GM12892 (cell line): Measurements from ENCODE around the gene DLK1.

Source experiments
- DNase-seq: peaks from one replicate; pipeline ENCODE4 v3.0.0; 2011; ENCODE audit not compliant: insufficient read length
- FAIRE-seq: peaks from 2 replicates; lab custom pipeline; 2011; peaks lifted over from hg19 to GRCh38; lab: Jason Lieb, UNC
- POLR2A ChIP-seq: IDR thresholded peaks from 2 replicates; pipeline ENCODE4 v1.6.1; 2011; ENCODE audit warnings: low read depth, low read length, control low read depth
- POLR2AphosphoS5 ChIP-seq: IDR thresholded peaks from 2 replicates; pipeline ENCODE4 v1.6.1; 2011; ENCODE audit warnings: low read depth, low read length, control low read depth
- TAF1 ChIP-seq: IDR thresholded peaks from 2 replicates; pipeline ENCODE4 v1.6.1; 2011; ENCODE audit warnings: low read depth, mild to moderate bottlenecking, control low read depth, low read length, borderline replicate concordance

Gene DLK1

GRCh38 chr14:100761481-100761880 lies 34.8 kb downstream of the DLK1 start:
- no peak for TF ChIP-seq TAF1
- TF ChIP-seq POLR2AphosphoS5: no peak
- no peak for TF ChIP-seq POLR2A
- FAIRE-seq: no peak
- no peak for DNase-seq

DNA sequence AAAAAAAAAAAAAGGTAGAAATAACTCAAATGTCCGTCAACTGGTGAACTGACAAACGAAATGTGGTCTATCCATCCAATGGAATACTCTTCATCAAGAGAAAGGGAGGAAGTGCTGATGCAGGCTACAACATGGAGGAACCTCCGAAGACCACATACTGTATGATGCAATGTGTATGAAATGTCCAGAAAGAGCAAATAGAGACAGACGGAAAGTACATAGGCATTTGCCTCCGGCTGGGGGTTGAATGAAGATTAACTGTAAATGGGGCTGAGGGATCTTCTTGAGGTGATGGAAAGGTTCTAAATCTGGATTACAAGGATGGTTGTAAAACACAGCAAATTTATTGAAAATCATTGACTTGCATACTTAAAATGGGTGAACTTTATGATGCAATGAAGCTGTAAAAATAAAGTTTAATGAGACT lies 35.4 kb downstream of the DLK1 start:
- TF ChIP-seq POLR2AphosphoS5 (no peak), TAF1 (no peak), POLR2A (no peak)
- FAIRE-seq (no peak), DNase-seq (no peak)

GRCh38 chr14:100762901-100763300 lies 36.2 kb downstream of the DLK1 start:
- no peak for DNase-seq
- TF ChIP-seq TAF1 (no peak), POLR2A (no peak), POLR2AphosphoS5 (no peak)
- no peak for FAIRE-seq

DNA sequence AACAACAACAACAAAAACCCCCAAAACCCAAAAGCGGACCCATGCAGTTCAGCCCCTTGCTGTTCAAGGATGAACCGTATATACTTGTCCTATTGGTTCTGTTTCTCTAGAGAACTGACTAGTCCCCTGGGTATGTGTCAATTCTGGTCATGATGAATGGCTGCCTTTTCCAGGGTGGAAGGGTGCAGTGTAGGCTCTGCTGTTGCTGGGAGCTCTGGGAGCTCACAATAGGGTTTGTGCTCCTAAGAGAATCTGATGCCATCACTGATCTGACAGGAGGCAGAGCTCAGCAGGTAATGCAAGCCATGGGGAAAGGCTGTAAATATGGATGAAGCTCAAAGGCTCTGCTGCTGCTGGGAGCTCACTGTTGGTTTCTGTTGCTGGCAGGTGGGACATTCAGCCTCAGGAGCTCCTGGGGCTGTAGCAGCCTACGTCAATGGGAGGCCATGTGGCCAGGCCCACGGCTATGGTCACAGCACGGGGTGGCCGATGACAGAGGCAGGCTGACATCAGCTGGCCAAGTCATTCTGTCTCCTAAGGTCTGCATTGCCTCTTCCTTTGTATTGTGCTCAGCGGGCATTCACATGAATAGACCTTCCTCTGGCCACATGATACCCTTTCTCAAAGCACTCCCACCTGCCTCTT lies 37.9 kb downstream of the DLK1 start:
- TF ChIP-seq POLR2A (no peak), TAF1 (no peak), POLR2AphosphoS5 (no peak)
- FAIRE-seq: no peak
- DNase-seq: no peak

DNA sequence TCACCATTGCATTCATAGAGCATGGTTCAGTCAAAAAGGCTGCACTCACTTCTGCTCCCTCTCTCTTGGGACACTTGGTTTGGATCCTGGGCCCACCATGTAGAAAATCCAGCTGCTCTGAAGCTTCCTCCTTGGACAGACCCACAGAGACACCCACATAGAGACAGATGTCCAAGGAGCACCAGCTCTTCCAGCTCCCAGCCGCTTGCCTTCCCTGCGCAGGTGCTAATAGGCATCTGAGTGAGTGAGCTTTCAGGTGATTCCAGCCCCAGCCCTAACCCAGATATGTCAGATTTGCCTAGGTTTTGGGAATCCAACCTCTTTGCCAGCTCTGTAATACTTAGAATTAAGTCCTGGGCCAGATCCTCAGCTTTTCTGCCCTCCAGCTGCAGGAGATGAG lies 38.6 kb downstream of the DLK1 start:
- FAIRE-seq (no peak), DNase-seq (no peak)
- TF ChIP-seq TAF1 (no peak), POLR2A (no peak), POLR2AphosphoS5 (no peak)

GRCh38 chr14:100765991-100766390 lies 39.3 kb downstream of the DLK1 start:
- no peak for DNase-seq
- FAIRE-seq: no peak
- no peak for TF ChIP-seq POLR2AphosphoS5
- no peak for TF ChIP-seq TAF1
- TF ChIP-seq POLR2A: no peak

DNA sequence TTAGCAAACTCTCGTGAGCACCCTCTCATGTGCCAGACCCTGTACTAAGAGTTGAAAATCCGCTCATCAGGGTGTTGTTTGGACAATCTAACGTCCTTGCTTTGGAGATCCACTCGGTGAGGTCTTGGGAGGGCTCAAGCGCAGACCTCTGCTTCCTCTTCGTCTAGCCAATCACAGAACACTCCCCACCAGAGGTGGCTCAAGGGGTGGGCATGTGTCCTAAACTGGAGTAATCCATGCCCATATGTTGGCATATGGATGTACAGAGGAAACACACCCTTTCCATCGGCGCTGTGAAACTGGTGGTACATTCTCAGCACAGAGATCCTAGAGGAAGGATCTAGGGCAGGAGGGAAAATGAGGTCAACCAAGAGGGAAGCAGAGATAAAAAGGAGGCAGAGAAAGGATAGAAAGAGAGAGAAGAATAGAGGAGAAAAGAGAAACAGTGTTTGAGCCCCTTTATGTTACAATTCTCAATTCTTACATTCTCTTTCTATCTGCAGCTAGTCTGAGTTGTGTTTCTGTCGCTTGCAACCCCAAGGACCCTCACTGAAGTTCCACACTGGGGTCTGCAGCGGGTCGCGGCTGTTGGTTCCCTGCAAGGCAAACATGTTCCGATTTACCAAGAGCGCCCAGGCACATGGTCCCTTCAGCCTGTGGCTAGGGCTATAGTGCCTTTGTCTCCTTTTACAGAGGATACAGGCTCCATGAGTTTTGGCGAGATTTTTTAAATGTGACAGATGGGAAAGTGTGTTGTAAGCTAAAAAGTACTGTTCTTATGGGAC lies 40.5 kb downstream of the DLK1 start:
- DNase-seq: no peak
- no peak for TF ChIP-seq POLR2AphosphoS5
- no peak for TF ChIP-seq TAF1
- no peak for TF ChIP-seq POLR2A
- no peak for FAIRE-seq

DNA sequence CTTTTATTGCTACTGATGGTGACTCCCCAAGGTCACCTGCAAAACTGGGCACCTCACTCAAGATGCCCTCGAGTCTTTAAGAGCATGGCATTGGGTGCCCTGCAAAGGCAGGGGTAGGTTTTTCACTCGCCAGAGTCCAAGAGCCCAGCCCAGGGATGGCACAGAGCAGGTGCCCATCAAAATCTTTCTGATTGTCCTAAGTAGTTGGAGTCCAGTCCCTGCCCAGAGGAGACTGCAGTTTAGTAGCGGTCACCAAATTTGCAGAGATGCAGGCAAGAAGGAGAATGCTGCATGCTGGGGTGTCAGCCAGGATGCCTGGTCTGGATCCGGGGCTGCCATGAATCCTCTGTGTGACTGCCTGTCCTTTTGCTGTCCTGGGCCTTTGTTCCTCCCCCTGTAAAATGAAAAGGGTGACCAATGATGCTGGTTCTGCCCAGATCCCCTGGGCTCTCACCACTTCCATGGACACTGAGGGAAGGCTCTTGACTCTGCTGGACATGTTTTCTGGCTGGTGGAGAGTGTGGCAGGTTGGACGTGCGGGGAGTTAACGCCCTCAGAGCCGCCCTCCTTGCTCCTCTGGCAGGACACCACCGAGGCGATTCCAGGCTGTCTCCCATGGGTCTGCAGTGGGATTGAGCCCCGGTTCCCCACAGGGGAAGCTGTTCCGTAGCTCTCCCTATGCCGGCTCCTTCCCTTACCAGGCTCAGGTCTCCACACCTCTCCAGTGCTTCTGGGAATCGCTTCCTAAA lies 41.3 kb downstream of the DLK1 start:
- FAIRE-seq (no peak), DNase-seq (no peak)
- no peak for TF ChIP-seq TAF1
- TF ChIP-seq POLR2A: no peak
- no peak for TF ChIP-seq POLR2AphosphoS5

DNA sequence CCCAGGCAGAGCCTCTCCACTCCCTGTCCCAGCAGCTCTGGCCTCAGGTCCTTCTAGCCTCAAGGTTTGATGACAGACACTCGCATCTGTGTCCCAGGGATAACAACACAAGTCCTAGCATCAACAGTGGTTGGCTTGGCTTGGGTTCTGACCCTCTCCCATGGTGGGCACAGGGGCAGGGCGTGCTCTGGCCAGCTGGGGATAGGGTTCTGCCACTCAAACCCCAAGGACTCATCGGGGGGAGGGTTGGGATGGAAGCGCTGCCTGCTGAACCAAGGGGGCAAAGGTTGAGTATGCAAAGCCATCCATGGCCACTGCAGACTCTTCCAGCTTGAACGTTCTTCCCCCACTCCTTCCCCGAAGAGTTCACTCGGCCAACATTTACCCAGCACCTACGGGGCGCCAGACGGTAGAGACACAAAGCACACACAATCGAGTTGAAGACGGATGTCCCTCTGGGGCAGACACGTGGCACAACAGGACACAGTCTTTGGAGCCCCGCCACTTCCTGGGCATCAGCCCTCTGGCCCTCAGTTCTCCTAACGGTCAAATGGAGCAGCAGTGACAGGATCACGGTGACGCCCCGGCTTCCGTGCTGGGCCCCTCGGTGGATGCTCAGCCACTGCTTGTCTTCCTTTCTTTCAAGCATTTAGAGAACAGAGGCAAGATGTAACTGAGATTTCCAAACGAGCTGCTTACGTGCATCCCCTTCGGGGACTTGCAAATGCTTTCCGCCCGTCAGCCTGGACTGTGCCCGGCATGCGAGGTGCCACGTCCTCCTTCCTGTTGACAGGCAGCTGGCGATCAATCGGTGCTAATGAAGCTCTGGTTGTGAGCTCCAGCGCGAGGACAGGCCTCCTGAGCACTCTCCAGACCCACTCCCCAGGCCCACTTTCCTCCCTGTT lies 42.6 kb downstream of the DLK1 start:
- FAIRE-seq (no peak), DNase-seq (no peak)
- TF ChIP-seq POLR2AphosphoS5: no peak
- no peak for TF ChIP-seq POLR2A
- TF ChIP-seq TAF1: no peak

GRCh38 chr14:100770046-100770445 lies 43.4 kb downstream of the DLK1 start:
- FAIRE-seq (no peak), DNase-seq (no peak)
- TF ChIP-seq POLR2A (no peak), TAF1 (no peak), POLR2AphosphoS5 (no peak)

DNA sequence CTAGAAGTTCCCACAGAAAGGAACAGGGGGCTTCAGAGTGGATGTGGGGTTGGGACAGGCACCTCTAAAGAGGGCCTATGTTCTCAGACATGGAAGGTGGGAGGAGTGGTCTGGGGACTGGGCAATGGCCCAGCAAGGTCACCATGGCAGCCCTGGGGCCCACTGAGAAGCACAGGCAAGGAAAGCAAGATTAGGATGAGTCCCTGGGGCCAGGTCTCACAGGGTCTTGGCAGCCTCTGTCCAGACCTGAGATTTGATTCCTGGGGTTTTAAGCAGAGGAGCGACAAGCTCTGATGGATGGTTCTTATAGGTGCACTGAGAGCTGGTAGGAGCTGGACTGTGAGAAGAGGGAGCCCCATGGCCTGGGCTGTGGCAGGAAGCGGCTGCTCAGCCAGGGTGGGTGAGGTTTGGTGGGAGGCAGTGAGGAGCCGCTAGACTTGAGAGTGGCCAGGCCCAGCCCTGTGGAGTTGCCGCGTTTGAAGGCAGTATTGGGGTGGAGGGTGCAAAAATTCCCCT lies 44.0 kb downstream of the DLK1 start:
- no peak for TF ChIP-seq TAF1
- TF ChIP-seq POLR2AphosphoS5: no peak
- no peak for TF ChIP-seq POLR2A
- DNase-seq (no peak), FAIRE-seq (no peak)
